GM19372 (cell line): ENCODE measurements around the gene RDH12.
"Not testable (repeated sequence)": the region's sequence is repeated elsewhere in the genome, so short reads cannot be mapped to it uniquely, and the experiment has no call there.

ENCODE experiments used
- ATAC-seq: cut with Tn5 transposase; IDR thresholded peaks from one replicate; pipeline ENCODE4 v1.9.1; 2021; ENCODE audit warnings: mild to moderate bottlenecking, low read depth, moderate library complexity; ENCODE audit not compliant: unreplicated experiment

RDH12 gene

GRCh38 chr14:67704484-67705089, 2.9 kb downstream of the RDH12 start:
- no peak for ATAC-seq

GRCh38 chr14:67705211-67705610, 3.5 kb downstream of the RDH12 start:
- no peak for ATAC-seq

DNA sequence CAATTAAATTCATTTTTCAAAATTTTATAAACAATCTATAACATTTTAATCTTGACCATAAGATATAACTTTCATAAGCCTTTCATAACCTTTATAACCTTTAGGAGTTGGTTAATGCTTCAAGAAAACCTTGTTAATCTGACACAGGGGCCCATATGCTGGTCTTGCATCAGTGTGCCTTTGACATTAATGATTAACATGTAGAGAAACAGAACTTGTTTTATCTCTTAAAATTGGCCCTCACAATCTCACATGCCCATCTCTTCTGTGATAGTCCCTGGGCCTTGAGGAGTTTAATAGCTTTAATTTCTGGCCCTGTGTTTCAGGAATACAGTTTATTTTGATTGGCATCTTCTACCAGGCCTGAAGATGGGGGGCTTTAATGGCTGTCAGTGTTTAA, 7.7 kb downstream of the RDH12 start:
- ATAC-seq = not testable (repeated sequence)

DNA sequence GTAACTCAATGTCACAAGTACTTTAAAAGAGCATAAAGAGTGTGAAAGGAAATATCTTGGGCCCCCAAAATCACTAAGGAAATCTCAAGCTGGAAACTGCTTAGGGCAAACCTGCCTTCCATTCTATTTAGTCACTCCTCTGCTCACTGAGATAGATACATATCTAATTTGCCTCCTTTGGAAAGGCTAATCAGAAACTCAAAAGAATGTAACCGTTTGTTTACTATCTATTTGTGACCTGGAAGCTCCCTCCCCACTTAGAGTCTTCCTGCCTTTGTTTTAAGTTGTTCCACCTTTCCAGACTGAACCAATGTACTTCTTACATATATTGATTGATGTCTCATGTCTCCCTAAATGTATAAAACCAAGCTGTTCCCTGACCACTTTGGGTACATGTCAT, 8.1 kb downstream of the RDH12 start:
- ATAC-seq = not testable (repeated sequence)

DNA sequence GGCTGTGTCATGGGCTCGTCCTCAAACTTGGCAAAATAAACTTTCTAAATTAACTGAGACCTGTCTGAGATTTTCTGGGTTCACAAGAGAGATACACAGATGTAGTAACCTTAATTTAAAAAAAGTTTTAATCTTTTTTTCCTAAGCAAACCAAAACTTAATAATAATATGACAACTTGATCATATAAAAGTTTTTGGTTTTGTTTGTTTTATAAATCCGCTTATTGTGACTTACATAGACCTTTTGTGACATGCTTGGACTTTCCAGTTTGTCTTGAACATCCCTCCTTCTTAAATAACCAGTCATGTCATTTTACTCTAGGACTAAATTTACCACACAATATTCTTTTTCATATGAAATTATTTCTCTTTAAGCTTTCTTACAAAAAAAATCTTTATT, 8.5 kb downstream of the RDH12 start:
- no peak for ATAC-seq

GRCh38 chr14:67717048-67717447, 15.4 kb downstream of the RDH12 start:
- ATAC-seq = no peak

GRCh38 chr14:67718265-67718664, 16.6 kb downstream of the RDH12 start:
- no peak for ATAC-seq

DNA sequence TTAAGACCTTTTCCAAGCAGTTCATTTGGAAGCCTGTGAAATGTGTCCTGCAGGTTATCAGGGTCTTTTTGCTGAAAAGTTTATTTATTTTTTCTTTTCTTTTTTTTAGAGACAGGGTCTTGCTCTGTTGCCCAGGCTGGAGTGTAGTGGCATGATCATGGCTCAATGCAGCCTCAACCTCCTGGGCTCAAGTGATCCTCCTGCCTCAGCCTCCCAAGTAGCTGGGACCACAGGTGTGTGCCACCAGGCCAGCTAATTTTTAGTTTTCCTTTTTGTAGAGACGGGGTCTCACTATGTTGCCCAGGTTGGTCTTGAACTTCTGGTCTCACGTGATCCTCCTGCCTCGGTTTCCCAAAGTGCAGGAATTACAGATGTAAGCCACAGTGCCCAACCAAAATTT, 17.7 kb downstream of the RDH12 start:
- ATAC-seq = not testable (repeated sequence)

GRCh38 chr14:67719866-67720265, 18.2 kb downstream of the RDH12 start:
- ATAC-seq = no peak

- no peak for ATAC-seq
These were observed 20.2 kb downstream of the RDH12 start for GRCh38 chr14:67721875-67722274.

DNA sequence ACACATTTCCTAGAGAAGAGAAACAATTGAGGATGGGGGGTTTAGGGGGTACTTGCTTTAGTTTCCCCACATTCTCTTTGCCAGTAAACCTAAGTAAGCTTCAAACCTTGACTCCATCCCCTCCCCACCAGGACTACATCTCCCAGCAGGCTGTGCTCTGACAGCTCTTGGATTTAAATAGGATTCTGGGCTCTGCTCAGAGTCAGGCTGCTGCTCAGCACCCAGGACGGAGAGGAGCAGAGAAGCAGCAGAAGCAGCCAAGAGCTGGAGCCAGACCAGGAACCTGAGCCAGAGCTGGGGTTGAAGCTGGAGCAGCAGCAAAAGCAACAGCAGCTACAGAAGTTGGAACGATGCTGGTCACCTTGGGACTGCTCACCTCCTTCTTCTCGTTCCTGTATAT, 20.6 kb downstream of the RDH12 start:
- no peak for ATAC-seq

DNA sequence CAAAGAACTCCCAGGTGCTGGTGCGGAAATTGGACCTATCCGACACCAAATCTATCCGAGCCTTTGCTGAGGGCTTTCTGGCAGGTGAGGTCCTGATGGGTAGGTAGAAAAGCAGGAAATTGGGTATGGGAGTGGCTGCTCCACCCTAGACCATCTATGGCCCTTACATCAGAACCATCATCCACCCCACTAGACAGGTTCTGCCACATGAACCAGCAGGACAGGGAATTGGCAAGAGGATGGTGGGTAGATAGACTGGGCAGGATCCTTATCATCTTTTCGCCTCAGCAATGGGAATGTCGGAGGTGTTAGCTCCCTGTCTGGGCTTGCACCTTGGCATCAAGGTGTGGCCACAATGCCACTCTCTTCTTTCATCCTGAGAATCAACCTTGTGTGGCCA, 23.5 kb downstream of the RDH12 start:
- no peak for ATAC-seq

- no peak for ATAC-seq
These were observed 25.7 kb downstream of the RDH12 start for GRCh38 chr14:67727361-67727760.

DNA sequence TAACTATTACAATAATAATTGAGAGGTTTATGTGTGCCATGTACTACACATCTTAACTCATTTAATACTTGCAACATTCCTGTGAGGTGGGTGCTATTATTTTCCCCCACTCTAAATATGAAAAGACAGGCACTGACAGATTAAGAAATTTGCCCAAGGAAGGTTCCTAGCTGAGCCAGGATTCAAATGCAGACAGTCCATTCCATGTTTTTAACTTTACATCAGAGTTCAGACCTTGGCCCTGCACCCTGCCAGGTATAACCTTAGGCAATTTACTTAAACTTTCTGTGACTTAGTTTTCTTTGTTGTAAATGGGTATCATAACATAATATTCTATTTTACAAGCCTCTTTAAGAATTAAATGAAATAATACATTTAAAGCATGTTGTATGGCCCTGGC, 26.6 kb downstream of the RDH12 start:
- ATAC-seq = no peak

- no peak for ATAC-seq
These were observed 27.6 kb downstream of the RDH12 start for GRCh38 chr14:67729072-67729885.

DNA sequence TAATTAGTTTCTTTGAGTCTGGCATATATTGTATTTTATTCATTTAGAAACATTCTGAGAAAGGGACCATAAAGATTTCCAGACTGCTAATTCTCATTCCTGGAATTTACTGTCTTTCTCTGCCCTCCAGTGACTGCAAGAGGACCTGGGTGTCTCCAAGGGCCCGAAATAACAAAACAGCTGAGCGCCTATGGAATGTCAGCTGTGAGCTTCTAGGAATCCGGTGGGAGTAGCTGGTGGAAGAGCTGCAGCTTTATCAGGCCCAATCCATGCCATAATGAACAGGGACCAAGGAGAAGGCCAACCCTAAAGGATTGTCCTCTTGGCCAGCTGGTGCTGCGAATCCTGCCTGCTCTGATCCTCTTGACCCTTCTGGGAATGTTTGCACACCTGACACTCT, 31.9 kb downstream of the RDH12 start:
- no peak for ATAC-seq

- ATAC-seq = no peak
These were observed 33.0 kb downstream of the RDH12 start for GRCh38 chr14:67734675-67735074.

DNA sequence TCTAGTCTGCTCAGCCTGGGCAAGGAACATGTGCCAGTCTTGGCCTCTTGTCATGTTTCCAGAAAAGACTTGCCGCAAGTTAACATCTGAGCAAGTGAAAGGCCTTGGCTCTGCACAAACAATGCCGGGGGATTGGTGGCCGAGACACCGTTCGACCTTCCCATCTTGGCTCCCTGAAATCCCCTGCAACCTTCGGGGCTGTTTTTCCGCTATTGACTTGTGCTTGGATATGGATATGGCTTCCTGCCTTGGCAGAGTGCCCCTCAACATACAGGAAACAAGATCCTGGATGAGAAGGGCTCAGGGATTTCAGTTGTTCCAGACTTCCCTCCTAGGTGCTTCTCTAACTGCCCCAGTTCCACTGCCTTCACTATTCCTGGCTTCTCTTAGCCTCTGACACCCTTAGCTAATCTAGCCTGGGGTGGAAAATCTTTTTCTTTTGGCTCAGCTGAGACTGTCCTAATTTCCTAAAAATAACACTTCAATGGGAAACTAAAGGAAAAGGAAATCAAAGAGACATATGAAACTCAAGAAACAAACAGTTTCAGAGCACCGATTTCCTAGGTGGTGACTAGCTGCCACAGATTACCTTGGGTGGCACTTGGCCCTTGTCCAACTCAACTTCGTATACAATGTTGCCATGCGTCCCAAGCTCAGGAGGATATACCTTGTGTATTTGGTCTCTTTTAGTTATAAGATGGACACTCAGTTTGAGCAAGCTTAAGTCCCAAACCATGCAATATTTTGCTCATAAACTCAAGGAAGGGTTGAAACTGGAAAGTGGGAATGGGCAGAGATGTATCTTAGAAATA, 33.9 kb downstream of the RDH12 start:
- ATAC-seq = no peak

GRCh38 chr14:67736771-67737170, 35.1 kb downstream of the RDH12 start:
- no peak for ATAC-seq

DNA sequence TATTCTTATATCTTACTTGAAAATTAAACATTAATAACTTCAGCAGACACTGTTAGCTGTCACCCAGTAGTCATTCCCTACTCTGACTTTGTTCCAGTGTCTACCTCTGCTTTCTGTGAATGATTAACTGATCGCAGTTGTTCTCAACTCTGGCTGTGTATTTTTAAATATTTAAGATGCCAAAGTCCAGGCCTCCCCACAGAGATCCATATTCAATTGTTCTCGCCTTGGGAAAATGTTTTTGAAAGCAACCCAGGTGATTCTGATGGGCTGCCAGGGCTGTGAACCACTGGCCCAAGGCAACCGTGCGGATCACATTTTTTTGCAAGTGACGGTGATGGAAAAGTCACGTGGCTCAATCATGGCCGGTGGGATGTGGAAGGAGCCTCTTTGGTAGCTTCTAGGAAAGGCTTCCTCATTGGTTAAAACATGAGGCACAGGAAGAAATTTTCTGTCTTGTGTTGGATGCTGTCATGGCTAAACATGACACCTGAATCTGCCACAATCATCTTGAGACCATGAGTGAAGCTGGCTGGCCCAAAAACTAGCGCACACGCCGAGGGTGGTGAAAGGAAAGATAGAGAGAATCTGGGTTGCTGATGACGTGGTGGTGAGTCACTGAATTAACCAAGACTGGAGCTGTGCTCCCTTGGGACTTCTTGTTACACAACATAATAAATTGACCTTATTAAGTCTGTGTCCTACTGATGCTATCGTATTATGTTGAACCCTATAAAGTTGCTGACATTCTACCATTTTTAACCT, 37.2 kb downstream of the RDH12 start:
- ATAC-seq = no peak

- ATAC-seq = no peak
These were observed 42.4 kb downstream of the RDH12 start for GRCh38 chr14:67744046-67744445.
